ENCODE results near the gene SH2D4B.

GRCh38 chr10:80687476-80687789 lies 149.7 kb downstream of the SH2D4B start:
- TF ChIP-seq, protein P1, sequence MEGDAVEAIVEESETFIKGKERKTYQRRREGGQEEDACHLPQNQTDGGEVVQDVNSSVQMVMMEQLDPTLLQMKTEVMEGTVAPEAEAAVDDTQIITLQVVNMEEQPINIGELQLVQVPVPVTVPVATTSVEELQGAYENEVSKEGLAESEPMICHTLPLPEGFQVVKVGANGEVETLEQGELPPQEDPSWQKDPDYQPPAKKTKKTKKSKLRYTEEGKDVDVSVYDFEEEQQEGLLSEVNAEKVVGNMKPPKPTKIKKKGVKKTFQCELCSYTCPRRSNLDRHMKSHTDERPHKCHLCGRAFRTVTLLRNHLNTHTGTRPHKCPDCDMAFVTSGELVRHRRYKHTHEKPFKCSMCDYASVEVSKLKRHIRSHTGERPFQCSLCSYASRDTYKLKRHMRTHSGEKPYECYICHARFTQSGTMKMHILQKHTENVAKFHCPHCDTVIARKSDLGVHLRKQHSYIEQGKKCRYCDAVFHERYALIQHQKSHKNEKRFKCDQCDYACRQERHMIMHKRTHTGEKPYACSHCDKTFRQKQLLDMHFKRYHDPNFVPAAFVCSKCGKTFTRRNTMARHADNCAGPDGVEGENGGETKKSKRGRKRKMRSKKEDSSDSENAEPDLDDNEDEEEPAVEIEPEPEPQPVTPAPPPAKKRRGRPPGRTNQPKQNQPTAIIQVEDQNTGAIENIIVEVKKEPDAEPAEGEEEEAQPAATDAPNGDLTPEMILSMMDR (IDR thresholded peaks at IDR 0.05; ENCODE audit: poor library complexity) = no peak
- no peak for TF ChIP-seq EZH2 (IDR thresholded peaks at IDR 0.05; ENCODE audit: borderline replicate concordance)
- no peak for TF ChIP-seq EZH2phosphoT487 (IDR thresholded peaks at IDR 0.05; ENCODE audit: low read depth, severe bottlenecking, unreplicated experiment)

All from hepatocyte (in vitro differentiated cells).